HG03565 (cell line): ENCODE data around the gene OPA3.
A peak's percentile ranks its signal among the peaks of the same experiment; 100 is the strongest.
"Not testable (repeated sequence)": the region's sequence is repeated elsewhere in the genome, so short reads cannot be mapped to it uniquely, and the experiment has no call there.

Source experiments
- ATAC-seq: cut with Tn5 transposase; IDR thresholded peaks from one replicate; pipeline ENCODE4 v1.9.1; 2021; ENCODE audit warnings: mild to moderate bottlenecking, moderate library complexity; ENCODE audit not compliant: unreplicated experiment

The OPA3 gene

DNA sequence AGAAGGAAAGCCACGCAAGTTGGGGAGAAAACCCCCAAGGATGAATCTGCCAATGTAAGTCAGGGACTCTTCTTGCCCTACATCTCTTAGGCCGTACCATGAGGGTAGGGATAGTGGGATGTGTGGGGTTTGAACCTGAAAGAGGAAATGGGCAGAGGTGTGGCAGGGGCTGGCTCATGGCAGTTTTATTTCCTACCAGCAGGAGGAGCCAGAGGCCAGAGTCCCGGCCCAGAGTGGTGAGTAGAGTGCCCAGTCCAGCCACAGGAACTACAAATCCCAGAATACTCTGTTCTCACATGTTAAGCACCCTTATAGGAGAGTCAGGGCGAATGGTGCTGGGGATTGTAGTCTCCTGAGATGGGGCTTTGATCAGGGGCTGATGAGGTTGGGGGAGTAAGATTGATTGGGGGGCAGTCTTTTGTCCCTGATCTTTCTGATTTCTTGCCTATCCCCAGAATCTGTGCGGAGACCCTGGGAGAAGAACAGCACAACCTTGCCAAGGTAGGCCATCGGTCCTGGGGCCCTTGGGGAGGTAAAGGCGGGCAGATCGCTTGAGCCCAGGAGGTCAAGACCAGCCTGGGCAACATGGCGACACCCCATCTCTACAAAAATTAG is 60.9 kb downstream of the OPA3 start:
- ATAC-seq = peak; percentile 77

DNA sequence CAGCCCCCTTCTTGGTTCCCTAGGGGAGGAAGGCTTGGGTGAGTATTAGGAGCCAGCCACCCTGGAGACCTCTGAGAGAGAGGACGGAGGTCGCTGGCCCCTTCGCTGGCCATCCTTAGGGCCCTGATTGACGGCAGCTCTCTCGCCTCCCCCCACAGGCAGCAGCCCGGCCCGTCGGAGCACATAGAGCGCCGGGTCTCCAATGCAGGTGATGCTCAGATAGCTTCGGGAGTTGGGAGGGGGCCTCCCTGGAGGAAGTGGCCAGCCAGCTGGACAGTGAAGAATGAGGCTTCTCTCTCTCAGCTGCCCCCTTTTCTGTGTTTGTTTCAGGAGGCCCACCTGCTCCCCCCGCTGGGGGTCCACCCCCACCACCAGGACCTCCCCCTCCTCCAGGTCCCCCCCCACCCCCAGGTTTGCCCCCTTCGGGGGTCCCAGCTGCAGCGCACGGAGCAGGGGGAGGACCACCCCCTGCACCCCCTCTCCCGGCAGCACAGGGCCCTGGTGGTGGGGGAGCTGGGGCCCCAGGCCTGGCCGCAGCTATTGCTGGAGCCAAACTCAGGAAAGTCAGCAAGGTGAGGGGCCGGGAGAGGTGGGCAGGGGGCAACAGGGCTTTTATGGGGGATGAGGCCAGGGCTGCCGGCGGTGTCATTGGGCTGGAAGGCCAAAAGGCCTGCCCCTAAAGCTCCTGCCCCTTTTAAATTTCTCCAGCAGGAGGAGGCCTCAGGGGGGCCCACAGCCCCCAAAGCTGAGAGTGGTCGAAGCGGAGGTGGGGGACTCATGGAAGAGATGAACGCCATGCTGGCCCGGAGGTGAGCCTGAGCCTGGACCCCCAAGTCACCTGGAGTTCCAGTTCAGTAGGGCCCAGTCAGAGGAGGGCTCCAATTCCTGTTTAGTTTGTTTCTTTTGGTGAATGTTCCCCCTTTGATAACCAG is 62.3 kb downstream of the OPA3 start:
- ATAC-seq = no peak

DNA sequence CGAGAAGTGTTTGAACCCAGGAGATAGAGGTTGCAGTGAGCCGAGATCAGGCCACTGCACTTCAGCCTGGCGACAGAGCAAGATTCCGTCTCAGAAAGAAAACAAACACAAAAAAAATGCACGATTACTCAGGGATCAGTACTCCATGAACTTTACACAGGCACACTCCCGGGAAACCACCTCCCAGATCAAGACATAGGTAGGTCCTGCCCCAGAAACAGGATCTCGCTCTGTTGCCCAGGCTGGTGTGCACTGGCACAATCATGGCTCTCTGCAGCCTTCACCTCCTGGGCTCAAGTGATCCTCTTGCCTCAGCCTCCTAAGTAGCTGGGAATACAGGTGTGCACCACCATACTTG is 66.2 kb downstream of the OPA3 start:
- ATAC-seq = no peak

DNA sequence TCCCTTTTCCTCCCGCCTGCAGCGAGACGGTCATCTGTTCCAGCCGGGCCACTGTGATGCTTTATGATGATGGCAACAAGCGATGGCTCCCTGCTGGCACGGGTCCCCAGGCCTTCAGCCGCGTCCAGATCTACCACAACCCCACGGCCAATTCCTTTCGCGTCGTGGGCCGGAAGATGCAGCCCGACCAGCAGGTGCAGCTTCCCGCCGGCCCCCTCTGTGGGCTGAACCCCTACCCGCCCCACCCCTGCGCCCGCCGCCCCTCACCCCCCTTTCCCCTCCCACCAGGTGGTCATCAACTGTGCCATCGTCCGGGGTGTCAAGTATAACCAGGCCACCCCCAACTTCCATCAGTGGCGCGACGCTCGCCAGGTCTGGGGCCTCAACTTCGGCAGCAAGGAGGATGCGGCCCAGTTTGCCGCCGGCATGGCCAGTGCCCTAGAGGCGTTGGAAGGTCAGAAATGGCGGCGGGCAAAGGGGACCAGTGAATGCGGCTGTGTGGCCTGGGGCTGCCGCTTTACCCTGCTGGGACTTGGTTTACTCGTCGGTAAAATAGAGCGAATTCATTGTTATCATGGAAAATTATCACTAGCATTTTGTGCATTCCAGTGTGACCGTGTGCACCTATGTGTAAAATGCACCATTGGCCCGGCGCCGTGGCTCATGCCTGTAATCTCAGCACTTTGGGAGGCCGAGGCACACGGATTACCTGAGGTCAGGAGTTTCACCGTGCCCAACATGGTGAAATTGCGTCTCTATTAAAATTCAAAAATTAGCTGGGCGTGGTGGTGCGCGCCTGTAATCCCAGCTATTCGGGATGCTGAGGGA is 66.7 kb downstream of the OPA3 start:
- ATAC-seq = no peak

DNA sequence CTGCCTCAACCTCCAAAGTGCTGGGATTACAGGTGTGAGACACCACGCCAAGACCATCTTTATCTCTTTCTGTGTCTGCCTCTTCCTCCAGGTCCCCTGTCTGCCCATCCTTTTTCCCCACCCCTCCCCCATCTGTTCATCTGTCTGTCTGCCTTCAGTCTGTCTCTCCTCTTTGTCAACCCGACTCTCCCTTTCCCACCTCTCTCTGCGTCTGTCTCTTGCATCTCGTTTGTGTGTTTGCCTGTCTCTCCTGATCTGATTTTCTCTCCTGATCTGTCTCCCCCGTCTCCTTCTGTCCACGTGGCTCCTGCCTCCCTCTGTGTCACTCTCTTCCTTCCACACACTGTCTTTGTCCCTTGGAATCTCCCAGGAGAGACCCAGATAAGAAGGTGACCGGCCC is 67.4 kb downstream of the OPA3 start:
- no peak for ATAC-seq

DNA sequence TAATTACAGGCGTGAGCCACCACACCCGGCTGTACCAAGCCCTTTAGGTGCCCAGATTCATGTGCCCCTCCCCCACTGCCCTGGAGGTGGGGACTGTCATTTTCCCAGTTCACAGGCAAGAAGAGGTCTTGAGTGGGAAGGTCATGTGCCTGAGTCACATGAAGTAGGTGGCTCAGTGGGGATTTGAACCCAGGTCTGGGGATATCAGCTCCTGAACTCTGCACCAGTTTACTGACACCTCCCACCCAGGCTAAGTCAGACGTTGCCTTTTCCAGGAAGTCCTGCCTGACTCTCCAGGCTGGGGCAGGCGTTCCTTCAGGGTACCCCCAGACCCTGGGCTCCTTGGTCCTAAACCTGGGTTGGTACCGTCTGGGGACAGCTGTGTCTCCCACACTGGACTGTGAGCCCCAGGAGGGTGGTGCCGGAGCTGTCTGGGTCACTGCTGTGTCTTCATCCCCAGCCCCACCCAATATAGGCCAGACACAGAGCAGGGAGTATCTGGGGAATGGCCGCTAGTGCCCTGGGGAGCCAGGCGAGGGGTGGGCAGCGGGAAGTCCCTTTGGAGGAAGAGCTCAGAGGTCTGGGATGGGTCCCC is 68.7 kb downstream of the OPA3 start:
- ATAC-seq = no peak

DNA sequence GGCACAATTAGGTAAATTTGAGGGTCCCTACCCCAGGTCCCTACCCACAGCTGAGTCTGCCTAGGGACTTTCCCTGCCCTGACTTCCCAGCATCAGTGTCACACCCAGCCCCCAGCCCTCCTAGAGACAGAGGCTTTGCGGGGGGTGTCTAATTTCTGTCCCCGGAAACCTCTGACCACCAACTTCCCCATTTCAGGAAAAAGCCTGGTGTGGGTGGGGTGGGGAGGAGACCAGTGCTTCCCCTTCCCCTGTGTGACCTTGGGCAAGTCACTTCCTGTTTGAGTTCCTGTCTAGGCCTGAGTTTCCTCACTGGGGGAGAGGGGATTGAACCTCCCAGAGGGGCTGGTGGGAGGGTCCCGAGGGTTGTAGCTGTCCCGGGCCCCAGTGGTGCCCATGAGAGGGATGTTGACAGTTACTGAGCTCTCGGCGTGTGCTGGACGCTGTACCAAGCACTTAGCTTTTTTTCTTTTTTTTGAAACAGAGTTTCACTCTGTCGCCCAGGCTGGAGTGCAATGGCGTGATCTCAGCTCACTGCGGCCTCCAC is 69.4 kb downstream of the OPA3 start:
- no peak for ATAC-seq

DNA sequence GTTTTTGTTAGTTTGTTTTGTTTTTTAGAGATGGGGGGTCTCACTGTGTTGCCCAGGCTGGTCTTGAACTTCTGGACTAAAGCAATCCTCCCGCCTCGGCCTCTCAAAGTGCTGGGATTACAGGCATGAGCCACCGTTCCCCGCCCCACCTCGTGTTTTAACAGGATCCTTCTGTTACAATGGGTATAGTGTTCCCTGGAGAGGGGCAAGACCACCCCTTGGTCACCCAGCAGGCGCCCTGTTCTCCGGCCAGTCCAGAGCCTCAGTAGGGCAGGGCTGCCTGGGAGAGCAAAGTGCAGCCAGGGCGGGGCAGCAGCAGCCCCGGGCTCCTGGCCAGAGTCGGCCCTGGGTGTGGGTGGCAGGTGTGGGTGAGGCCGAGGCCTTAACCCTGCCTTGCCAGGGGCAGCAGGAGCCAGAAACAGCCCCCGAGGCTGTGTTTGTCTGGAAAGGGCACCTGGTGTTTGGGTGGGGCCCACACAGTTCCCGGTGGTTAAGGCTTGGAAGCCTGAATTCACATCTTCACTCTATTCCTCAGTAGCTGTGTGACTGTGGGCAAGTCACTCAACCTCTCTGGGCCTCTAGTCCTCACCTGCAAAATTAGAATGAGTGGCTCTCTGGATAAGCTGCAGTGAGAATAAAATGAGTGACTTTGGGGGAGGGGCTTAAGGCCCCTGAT is 70.1 kb downstream of the OPA3 start:
- no peak for ATAC-seq

DNA sequence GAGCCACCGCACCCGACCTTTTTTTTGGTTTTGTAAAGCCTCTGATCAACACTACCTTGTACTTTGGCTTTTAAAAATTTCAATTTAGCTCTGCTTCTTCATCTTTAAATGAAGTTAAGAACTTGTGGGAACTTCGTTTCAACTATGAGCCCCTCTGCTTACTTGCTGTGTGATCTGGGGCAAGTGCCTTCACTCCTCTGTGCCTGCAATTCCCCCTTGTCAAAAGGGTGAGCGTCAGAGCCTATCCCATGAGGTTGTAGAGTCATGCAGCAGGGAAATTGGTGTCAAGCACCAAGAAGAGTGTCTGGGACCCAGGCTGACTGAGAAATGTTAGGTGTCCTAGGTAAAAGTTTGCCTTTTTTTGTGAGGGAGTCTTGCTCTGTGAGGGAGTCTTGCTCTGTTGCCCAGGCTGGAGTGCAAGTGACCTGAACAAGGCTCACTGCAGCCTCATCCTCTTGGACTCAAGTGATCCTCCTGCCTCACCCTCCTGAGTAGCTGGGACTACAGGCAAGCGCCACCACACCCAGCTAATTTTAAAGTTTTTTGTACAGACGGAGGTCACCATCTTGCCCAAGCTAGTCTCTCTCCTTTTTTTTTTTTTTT is 71.6 kb downstream of the OPA3 start:
- no peak for ATAC-seq

DNA sequence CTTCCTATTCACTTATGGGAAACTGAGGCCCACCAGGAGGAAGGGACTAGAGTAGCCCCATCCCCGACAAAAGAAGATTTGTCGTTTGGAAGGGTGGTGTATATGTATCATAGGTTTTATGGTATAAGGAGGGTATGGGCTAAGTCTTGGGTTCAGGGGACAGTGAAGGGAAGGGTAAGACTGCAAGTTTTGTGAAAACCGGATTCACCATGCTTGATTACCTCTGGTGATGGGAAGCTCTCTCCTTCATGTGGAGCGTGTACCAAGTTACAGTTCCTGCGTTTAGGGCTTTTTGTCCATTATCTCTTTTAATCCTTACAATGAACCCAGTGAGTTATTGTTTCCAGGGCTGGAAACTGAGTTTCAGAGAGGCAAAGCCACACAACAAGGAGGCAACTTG is 73.5 kb downstream of the OPA3 start:
- no peak for ATAC-seq

DNA sequence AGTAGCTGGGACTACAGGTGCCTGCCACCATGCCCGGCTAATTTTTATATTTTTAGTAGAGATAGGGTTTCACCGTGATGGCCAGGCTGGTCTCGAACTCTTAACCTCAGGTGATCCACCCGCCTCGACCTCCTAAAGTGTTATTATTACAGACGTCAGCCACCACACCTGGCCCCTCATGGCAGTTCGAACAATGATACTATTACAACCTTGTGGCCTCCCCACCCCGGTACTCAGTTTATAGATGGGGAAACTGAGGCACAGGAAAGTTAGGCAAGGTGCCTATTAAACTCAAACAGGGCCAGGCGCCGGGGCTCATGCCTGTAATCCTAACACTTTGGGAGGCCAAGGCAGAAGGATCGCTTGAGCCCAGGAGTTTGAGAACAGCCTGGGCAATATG is 74.2 kb downstream of the OPA3 start:
- ATAC-seq = not testable (repeated sequence)

DNA sequence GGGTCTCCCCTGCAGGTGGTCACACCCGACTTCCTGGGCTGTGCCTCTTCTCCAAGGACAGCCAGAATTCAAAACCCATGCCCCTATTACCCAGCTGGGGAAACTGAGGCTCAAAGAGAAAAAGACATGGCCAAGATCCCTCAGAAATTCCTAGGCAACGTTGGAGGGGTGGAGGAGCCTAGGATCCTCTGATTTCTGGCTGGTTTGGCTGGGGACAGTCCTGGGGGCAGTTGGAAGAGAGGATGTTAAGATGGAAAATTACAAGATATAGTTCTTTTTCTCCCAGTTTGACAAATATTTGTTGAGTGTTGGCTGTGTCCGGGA is 74.9 kb downstream of the OPA3 start:
- no peak for ATAC-seq

DNA sequence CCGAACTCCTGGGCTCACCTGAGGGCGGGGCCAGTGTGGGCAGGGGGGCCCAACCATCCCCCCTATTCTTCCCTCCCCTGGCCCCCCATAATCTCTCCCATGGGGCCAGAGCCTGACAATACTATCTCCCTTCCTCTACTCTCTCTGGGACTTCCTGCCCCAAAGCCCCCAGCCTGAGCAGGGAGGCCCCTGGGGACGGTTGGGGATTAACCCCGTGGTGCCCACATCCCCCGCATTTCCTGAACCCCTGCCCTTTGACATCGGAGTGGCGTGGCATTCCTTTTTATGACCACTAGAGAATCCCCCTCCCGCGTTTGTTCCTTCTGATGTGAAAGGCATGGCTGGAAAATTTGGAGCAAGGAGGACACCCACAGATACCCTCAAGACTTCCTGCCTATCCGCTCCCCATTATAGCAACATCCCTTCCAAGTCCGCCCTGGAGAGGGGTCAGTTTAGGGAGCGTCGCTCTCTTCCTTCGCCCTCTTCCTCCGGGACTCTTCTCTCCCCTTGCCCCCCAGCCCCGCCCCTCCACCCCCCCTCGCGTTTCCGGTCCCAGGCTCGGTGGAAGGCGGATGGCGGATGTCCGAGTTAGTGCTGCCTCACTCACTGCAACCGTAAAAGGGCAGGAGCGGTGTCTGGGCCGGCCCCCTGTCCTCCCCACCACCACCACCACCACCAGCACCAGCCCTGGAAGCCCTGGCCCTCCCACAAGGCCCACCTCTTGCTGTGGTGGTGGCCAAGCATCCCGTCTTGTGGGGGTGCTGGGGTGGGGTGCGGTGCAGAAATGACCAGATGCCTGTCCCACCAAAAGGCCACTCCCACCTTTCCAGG is 75.5 kb downstream of the OPA3 start:
- no peak for ATAC-seq

DNA sequence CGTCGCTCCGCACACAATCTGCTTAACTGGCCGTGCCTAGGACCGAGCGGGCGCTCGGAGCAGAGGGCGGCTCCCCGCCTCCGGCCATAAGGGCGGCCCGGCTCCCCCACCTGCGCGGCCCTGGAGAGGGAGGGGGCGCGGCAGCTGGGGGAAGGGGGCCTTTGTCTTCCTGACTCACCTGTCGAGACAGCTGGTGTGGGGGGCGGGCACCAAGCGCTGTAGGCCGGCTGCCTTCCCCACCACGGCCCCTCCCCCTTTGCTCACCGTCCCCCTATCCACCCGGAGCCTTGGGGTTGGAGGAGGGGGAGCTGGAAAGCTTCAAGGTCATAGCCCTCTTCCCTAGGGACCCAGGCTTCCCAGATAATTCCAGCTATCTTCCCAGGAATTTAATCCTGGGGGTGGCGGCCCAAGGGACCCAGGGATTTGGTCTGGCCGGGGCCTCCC is 76.2 kb downstream of the OPA3 start:
- no peak for ATAC-seq

DNA sequence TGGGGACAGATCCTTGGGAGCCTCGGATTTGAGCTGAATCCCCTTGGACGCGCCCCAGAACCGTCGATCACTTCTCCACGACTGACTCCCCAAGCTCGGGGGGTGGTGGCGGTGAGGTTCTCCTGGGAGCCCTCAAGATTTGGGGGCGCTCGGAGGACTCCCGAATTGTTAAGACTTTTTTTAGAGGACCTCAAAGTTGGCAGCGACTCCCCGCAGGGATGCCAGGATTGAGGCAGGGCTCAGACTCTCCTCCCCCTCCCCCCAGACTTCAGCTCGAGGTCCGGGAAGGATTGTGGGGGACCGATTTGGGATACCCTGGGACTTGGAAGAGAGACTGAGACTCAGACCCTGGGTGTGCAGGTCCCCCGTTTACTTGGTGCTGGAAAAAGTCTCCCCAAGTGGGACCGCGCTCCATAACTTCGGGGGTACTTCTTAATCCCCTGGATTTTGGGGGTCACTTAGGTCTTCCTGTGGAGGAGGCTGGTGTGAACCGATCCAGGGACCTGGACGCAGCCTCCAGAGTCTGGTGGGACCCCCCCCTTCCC is 76.7 kb downstream of the OPA3 start:
- ATAC-seq = no peak

DNA sequence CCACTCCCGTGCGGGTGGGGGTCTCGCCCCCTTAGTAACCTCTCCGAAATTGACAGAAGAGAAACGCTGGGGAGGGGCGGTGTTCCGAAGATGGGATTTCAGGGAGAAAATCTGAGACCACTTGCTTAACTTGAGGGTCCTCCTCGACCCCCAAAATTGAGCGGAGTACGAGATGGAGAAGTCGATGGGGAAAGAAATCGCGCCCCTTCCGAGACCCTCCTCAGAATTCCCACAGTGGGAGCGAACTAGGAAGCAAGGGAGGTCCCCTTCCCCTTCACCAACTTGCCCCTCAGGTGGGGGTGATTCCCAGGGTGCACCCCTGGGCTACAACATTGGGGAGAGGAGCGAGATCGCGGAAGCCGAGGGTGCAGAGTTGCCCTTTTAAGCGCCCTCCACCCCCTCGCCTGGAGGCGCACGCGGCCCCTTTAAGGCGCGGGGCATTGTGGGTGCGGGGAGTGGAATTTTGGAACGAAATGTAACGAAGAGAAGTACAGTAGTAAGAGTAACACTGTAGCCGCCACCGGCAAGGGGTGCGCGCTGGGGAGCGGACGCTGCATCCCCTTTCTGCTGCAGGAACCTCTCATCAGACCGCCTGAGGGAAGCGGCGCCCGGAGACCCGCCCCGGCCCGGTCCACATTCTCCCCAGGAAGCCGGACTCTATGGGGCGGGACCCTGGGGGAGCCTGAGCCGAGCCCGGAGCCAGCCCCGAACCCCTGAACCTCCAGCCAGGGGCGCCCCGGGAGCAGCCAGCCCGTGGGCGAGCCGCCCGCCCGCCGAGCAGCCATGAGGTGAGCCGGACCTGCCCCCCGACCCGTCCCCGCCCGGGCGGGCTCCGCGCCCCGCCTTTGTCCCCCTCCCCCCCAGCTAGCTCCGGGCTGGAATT is 77.4 kb downstream of the OPA3 start, which contains the start of gene VASP:
VASP (plus strand) TSS at position 491 of the 883 bp plus-strand sequence; CDS start at position 784, 293 bp downstream.
- ATAC-seq = peak; percentile 58

DNA sequence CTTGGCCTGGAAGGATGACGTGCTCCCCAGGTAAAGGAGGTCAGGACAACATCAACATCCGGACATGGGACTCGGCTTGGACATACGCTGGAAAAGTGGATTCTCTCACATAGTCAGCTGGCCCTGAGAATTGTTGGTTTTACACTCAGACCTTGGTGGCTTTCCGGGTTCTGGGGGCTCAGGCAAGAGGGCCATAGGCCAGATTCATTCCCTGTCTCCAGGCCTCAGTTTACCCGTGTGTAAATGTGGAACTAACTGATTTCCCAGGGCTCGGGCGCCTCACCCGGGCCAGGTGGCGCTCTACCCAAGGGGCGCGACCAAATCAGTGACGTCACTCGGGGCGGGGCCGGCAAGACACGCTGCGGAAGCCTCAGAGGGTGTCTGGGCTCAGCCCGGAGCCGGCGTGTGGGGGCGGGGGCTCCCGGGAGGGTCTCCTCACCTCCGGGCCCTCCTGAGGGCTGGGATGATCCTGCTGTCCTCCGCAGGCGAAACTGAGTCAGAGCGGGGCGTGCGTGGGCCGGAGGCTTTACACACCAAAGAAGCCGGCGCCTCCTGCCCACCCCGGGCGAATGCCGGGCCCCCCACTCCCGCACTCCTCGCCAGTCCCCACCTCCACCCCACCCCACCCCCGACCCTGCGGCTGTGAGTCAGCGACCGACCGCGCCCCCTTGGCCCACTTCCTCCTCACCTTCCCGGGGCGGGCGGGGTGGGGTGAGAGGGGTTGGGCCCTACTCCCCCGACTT is 78.2 kb downstream of the OPA3 start:
- peak; percentile 48 for ATAC-seq
